Astrocyte (in vitro differentiated cells and primary cell): ENCODE data around the gene FCN1. TPM values are rescaled to one million over a fixed set of nuclear protein-coding genes. Genes with fewer than 3 reads are reported as not detected.

Source experiments
- DNase-seq: peaks from one replicate; pipeline ENCODE4 v3.0.0-alpha.2; 2010; ENCODE audit warnings: low read depth
- FAIRE-seq: peaks from 2 replicates; lab custom pipeline; 2011; peaks lifted over from hg19 to GRCh38; lab: Jason Lieb, UNC
- H2AFZ ChIP-seq: 2 replicates; pipeline ENCODE4 v1.6.0; 2012; ENCODE audit warnings: low read depth, low read length, inconsistent platforms
- H3K27ac ChIP-seq: 2 replicates; pipeline ENCODE4 v1.5.1; 2011; ENCODE audit warnings: low read depth, low read length, inconsistent platforms
- H3K27me3 ChIP-seq: 2 replicates; pipeline ENCODE4 v1.6.0; 2011; ENCODE audit warnings: low read length, inconsistent platforms; ENCODE audit not compliant: insufficient read depth
- H3K36me3 ChIP-seq: 2 replicates; pipeline ENCODE4 v1.5.1; 2011; ENCODE audit warnings: low read length, inconsistent platforms; ENCODE audit not compliant: insufficient read depth
- H3K4me1 ChIP-seq: 2 replicates; pipeline ENCODE4 v1.5.1; 2011; ENCODE audit warnings: low read length, inconsistent platforms; ENCODE audit not compliant: insufficient read depth
- H3K4me2 ChIP-seq: 2 replicates; pipeline ENCODE4 v1.6.0; 2012; ENCODE audit warnings: low read length, inconsistent platforms
- H3K4me3 ChIP-seq: 2 replicates; pipeline ENCODE4 v1.5.1; 2011; ENCODE audit warnings: low read depth, mild to moderate bottlenecking, low read length, inconsistent platforms; ENCODE audit not compliant: insufficient read depth
- H3K79me2 ChIP-seq: 2 replicates; pipeline ENCODE4 v1.6.0; 2012; ENCODE audit warnings: mild to moderate bottlenecking, low read length, inconsistent platforms; ENCODE audit not compliant: insufficient read depth
- H3K9ac ChIP-seq: 2 replicates; pipeline ENCODE4 v1.6.0; 2012; ENCODE audit warnings: mild to moderate bottlenecking, low read length, inconsistent platforms
- H3K9me3 ChIP-seq: 2 replicates; pipeline ENCODE4 v1.5.1; 2012; ENCODE audit warnings: low read depth, mild to moderate bottlenecking, low read length, inconsistent platforms; ENCODE audit not compliant: insufficient read depth
- H4K20me1 ChIP-seq: 2 replicates; pipeline ENCODE4 v1.6.0; 2012; ENCODE audit warnings: low read length, inconsistent platforms; ENCODE audit not compliant: insufficient read depth
- H3K27ac Mint-ChIP-seq: one replicate; pipeline ENCODE4 v1.8.0; 2021; ENCODE audit warnings: mild to moderate bottlenecking, mixed read lengths; ENCODE audit not compliant: unreplicated experiment
- H3K27me3 Mint-ChIP-seq: one replicate; pipeline ENCODE4 v1.8.0; 2021; ENCODE audit warnings: low read depth, mixed read lengths; ENCODE audit not compliant: unreplicated experiment
- H3K36me3 Mint-ChIP-seq: one replicate; pipeline ENCODE4 v1.8.0; 2021; ENCODE audit warnings: low read depth, mixed read lengths; ENCODE audit not compliant: unreplicated experiment
- H3K4me1 Mint-ChIP-seq: one replicate; pipeline ENCODE4 v1.8.0; 2021; ENCODE audit warnings: low read depth, mixed read lengths; ENCODE audit not compliant: unreplicated experiment
- H3K4me3 Mint-ChIP-seq: one replicate; pipeline ENCODE4 v1.8.0; 2021; ENCODE audit warnings: mild to moderate bottlenecking, moderate library complexity, mixed read lengths; ENCODE audit not compliant: unreplicated experiment
- H3K9me3 Mint-ChIP-seq: one replicate; pipeline ENCODE4 v1.8.0; 2021; ENCODE audit warnings: mild to moderate bottlenecking, mixed read lengths; ENCODE audit not compliant: unreplicated experiment
- CTCF ChIP-seq: IDR thresholded peaks from 2 replicates; pipeline ENCODE4 v1.5.1; 2011; ENCODE audit warnings: low read depth, mild to moderate bottlenecking, inconsistent platforms, low read length, moderate library complexity; ENCODE audit not compliant: insufficient read depth
- EZH2 ChIP-seq: IDR thresholded peaks from 2 replicates; pipeline ENCODE4 v1.6.1; 2012; ENCODE audit warnings: mild to moderate bottlenecking, low read length, inconsistent platforms; ENCODE audit not compliant: insufficient read depth
- total RNA-seq: library from RNA; stranded (reverse); gene quantifications from 2 replicates; pipeline ENCODE4 v1.2.1, GENCODE V29; 2021

The FCN1 gene
- total RNA-seq, 1 donor from 2014 or later, result not detected

- TF ChIP-seq EZH2, result no peak
- TF ChIP-seq CTCF, result no peak
- Histone ChIP-seq H3K9me3 (no peaks in the 10 kb centered on the region), H2AFZ (no peak overlapping the region), H4K20me1 (no peaks in the 10 kb centered on the region), H3K4me1 (no peaks in the 10 kb centered on the region), H3K4me2 (no peak overlapping the region), H3K27me3 (peaks cover 7% of the 10 kb centered on the region), H3K27ac (no peak overlapping the region), H3K4me3 (no peak overlapping the region), H3K79me2 (no peaks in the 10 kb centered on the region), H3K9ac (no peak overlapping the region), H3K36me3 (no peaks in the 10 kb centered on the region)
- Mint-ChIP-seq H3K4me3 (no peak overlapping the region), H3K36me3 (no peaks in the 10 kb centered on the region), H3K27ac (no peak overlapping the region), H3K27me3 (peaks cover 38% of the 10 kb centered on the region), H3K4me1 (no peaks in the 10 kb centered on the region), H3K9me3 (peaks cover 1% of the 10 kb centered on the region)
- FAIRE-seq (no peak), DNase-seq (no peak)
Observed at GRCh38 chr9:134885001-134885678, 32.6 kb downstream of the FCN1 start.

- H3K9me3 ChIP-seq, result no peaks in the 10 kb centered on the region
- H3K4me3 Mint-ChIP-seq, result no peak overlapping the region
- H3K36me3 ChIP-seq, result no peaks in the 10 kb centered on the region
- TF ChIP-seq EZH2 (no peak), CTCF (no peak)
- FAIRE-seq, result no peak
- peaks cover 1% of the 10 kb centered on the region for H3K9me3 Mint-ChIP-seq
- no peak overlapping the region for H3K9ac ChIP-seq
- DNase-seq, result no peak
- H3K4me1 ChIP-seq, result no peaks in the 10 kb centered on the region
- H3K79me2 ChIP-seq, result no peaks in the 10 kb centered on the region
- H4K20me1 ChIP-seq, result no peaks in the 10 kb centered on the region
- no peak overlapping the region for H2AFZ ChIP-seq
- H3K27ac Mint-ChIP-seq, result no peak overlapping the region
- H3K36me3 Mint-ChIP-seq, result no peaks in the 10 kb centered on the region
- H3K4me1 Mint-ChIP-seq, result no peaks in the 10 kb centered on the region
- H3K27me3 ChIP-seq, result peaks cover 7% of the 10 kb centered on the region
- H3K4me3 ChIP-seq, result no peak overlapping the region
- H3K27me3 Mint-ChIP-seq, result peaks cover 40% of the 10 kb centered on the region
- H3K27ac ChIP-seq, result no peak overlapping the region
- no peak overlapping the region for H3K4me2 ChIP-seq
Observed at GRCh38 chr9:134884492-134884891, 33.2 kb downstream of the FCN1 start.

- Histone ChIP-seq H3K27ac (no peak overlapping the region), H3K27me3 (peaks cover 7% of the 10 kb centered on the region), H3K9ac (no peak overlapping the region), H3K9me3 (no peaks in the 10 kb centered on the region), H2AFZ (no peak overlapping the region), H3K36me3 (no peaks in the 10 kb centered on the region), H4K20me1 (no peaks in the 10 kb centered on the region), H3K4me3 (no peak overlapping the region), H3K4me2 (no peak overlapping the region), H3K4me1 (no peaks in the 10 kb centered on the region), H3K79me2 (no peaks in the 10 kb centered on the region)
- Mint-ChIP-seq H3K27ac (no peak overlapping the region), H3K4me1 (no peaks in the 10 kb centered on the region), H3K36me3 (no peaks in the 10 kb centered on the region), H3K4me3 (no peak overlapping the region), H3K27me3 (peaks cover 40% of the 10 kb centered on the region), H3K9me3 (peaks cover 1% of the 10 kb centered on the region)
- FAIRE-seq, result no peak
- no peak for DNase-seq
- TF ChIP-seq EZH2 (no peak), CTCF (no peak)
Observed at GRCh38 chr9:134883040-134883782, 34.5 kb downstream of the FCN1 start.
